Astrocyte of the cerebellum (primary cell): ENCODE results near the gene SCD5.
A peak's percentile ranks its signal among the peaks of the same experiment; 100 is the strongest.

Experiments
- DNase-seq: peaks from one replicate; pipeline ENCODE4 v3.0.0-alpha.2; 2011; ENCODE audit warnings: low read depth
- H3K4me3 ChIP-seq: 2 replicates; pipeline ENCODE4 v1.5.1; 2011; ENCODE audit warnings: mild to moderate bottlenecking, low read depth, low read length, moderate library complexity
- in situ Hi-C: cut with HindIII; loops from 2 replicates; pipeline ENCODE4 v1.10.0; 2017; ENCODE audit warnings: low sequenced_read_pairs
- TF ChIP-seq, protein P1 (sequence below): IDR thresholded peaks from 2 replicates; pipeline ENCODE4 v1.5.1; 2012; ENCODE audit warnings: low read length, low read depth, moderate library complexity, mild to moderate bottlenecking; ENCODE audit errors: missing control alignments

The SCD5 gene

DNA sequence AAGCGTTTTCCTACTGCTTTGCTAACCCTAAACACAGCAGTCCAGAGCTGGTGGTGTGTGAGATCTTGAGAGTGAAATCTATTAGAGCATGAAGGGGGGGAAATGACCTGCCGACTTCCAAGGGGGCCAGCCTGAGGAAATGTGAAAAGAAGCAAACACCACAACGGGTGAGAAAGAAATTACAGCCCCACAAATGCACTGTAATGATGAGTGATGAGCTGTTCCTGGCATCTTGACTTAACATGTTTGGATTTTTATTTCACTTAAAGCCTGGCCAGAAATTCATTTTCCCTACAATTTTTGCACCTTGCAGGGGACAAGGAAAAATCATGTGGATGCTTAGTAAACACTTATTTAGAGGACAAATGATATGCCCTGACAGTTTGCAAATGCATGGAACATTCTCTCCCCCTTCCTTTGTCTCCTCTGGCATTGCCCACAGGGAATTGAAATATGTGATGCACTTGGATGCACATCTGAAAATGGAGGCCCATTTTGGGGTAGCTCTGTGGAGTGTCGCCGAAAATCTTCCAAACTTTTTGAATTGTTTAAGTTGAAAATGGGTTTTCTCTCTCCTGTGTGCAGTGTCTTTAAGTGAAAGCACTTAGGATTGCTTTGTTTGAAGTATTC is 152.5 kb downstream of the SCD5 start:
- in situ Hi-C loops, result no loop called here
- no peak overlapping the region for H3K4me3 ChIP-seq
- TF ChIP-seq, protein P1, sequence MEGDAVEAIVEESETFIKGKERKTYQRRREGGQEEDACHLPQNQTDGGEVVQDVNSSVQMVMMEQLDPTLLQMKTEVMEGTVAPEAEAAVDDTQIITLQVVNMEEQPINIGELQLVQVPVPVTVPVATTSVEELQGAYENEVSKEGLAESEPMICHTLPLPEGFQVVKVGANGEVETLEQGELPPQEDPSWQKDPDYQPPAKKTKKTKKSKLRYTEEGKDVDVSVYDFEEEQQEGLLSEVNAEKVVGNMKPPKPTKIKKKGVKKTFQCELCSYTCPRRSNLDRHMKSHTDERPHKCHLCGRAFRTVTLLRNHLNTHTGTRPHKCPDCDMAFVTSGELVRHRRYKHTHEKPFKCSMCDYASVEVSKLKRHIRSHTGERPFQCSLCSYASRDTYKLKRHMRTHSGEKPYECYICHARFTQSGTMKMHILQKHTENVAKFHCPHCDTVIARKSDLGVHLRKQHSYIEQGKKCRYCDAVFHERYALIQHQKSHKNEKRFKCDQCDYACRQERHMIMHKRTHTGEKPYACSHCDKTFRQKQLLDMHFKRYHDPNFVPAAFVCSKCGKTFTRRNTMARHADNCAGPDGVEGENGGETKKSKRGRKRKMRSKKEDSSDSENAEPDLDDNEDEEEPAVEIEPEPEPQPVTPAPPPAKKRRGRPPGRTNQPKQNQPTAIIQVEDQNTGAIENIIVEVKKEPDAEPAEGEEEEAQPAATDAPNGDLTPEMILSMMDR, result no peak
- no peak for DNase-seq

DNA sequence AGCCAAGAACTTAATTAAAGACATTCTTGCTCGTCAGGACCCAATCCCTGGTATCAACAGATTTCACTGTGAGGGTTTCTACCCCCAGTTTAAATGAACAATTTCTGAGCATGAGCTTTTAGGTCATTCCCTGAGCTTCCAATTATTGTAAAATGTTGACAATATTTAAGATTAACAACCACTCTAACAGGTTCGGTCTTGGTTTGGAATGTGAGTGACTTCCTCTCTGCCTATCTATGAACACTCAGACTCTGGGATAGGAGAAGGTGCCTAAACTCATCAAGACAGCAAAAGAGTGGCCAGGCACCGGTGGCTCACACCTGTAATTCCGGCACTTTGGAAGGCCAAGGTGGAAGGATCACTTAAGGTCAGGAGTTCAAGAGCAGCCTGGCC is 153.9 kb downstream of the SCD5 start:
- DNase-seq, result no peak
- H3K4me3 ChIP-seq, result no peak overlapping the region
- in situ Hi-C loops, result no loop called here

DNA sequence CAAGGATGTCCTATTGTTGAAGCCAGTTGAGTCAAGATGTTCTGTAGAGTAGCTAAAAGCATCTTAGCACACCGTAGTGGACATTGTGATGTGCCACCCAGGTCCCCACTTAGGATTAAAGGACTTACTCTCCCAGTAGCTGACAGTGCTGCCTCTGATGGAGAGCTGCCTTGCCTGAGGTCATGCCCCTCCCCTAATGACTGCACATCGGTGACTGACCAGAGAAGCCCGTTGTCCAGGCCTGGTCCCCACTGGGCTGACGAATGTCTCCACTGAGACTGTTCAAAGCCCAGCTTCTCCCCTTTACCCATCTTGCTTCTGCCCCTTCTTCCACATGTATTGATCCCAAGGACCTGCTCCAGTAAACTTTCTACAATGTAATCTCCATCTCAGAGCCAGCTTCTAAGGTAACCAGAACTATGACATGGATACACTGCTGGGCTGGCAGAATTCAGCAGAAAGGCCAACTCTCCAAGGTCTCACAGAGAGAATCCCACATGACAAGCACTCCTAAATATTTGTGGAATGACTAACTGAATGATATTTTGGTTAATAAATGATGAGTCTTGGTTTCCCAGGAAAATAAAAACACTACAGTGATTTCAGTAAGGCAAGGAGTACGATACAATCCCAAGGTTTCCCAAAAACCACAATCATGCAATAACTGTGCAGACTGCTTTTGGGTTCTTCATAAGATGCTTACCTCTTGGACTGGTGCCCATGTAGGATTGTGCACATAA is 154.4 kb downstream of the SCD5 start:
- DNase-seq, result peak; percentile 85
- TF ChIP-seq, protein P1, result no peak
- in situ Hi-C loops, result no loop called here

More for the DNA sequence above, 153.9 kb downstream of the SCD5 start:
- TF ChIP-seq, protein P1, result no peak

DNA sequence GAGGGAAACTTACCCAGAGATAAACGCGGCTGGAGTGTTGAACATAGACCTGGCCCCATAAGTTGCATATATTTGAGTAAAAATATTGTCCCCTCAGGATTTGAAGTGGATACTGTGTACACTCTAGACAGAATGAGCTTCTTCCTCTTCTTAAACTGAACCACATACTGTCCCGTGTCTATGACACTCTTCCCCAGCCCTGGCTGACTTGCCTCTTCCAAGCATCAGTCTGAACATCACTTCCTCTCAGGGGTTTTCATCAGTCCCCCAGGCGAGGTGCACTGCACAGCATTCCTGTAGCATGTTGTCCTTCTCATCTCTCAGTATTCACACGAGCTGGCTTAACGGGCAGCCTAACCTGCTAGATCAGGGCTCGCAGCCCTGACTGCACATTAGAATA is 156.3 kb downstream of the SCD5 start:
- TF ChIP-seq, protein P1, result no peak
- no peak for DNase-seq
- in situ Hi-C loops, result no loop called here
- H3K4me3 ChIP-seq, result no peak overlapping the region

More for the DNA sequence above, 154.4 kb downstream of the SCD5 start:
- H3K4me3 ChIP-seq, result no peak overlapping the region

DNA sequence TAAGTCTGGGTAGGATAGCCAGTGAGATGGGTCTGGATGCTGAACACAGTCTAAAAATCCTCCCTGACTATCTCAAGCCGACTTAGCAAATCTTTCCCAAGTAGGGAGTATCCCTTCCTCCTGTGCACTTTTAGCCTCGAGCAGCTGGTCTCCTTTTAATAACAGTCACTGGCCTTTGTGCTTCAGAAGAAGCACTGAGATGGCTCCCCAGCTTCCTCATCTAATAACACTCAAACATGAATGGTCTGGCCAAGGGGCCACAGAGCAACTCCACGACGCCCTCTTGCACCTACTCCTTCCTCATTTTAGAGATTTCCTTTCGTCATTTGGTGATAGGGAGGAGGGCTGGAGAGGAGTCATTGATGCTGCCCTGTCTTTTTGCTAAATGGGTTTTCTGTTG is 158.1 kb downstream of the SCD5 start:
- DNase-seq, result no peak
- H3K4me3 ChIP-seq, result no peak overlapping the region
- in situ Hi-C loops, result no loop called here
- TF ChIP-seq, protein P1, result no peak

DNA sequence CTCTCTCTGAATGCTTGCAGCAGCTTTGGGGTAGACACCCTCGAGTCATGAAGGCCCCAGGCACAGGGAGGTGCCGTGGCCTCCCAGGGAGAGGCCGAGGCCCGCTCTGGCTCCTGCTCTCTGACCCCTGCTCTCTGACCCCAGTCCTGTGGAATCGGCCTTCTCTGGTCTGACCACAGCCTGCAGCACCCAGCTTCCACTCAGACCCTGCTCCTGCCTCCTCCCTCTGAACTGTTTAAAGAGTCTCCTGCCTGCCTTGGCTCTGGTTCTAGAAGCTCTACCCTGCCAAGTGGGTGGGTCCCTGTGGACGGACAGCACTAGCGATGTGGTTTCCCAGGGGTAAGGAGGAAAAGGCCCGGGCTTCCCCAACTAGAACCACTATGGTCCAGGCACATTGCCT is 158.6 kb downstream of the SCD5 start:
- no peak for DNase-seq
- in situ Hi-C loops, result no loop called here
- no peak overlapping the region for H3K4me3 ChIP-seq
- TF ChIP-seq, protein P1, result no peak
